ENCODE results near the gene ELF2.
"Not testable (repeated sequence)": the region's sequence is repeated elsewhere in the genome, so short reads cannot be mapped to it uniquely, and the experiment has no call there.

The ELF2 gene

GRCh38 chr4:139024686-139025085 is 152.3 kb downstream of the ELF2 start:
- DNase-seq (ENCODE audit: low read depth, low spot score): no peak

GRCh38 chr4:139022835-139023234 is 154.2 kb downstream of the ELF2 start:
- no peak for DNase-seq (ENCODE audit: low read depth, low spot score)

GRCh38 chr4:139021071-139021470 is 155.9 kb downstream of the ELF2 start:
- DNase-seq (ENCODE audit: low read depth, low spot score): not testable (repeated sequence)

- no peak for DNase-seq (ENCODE audit: low read depth, low spot score)
Observed at GRCh38 chr4:139020384-139020783, 156.6 kb downstream of the ELF2 start.

GRCh38 chr4:139018971-139019758 is 157.9 kb downstream of the ELF2 start:
- no peak for DNase-seq (ENCODE audit: low read depth, low spot score)

GRCh38 chr4:139018501-139018900 is 158.5 kb downstream of the ELF2 start:
- DNase-seq (ENCODE audit: low read depth, low spot score): no peak

GRCh38 chr4:139017861-139018260 is 159.2 kb downstream of the ELF2 start:
- no peak for DNase-seq (ENCODE audit: low read depth, low spot score)

GRCh38 chr4:139015948-139016471 is 161.0 kb downstream of the ELF2 start:
- DNase-seq (ENCODE audit: low read depth, low spot score): peak; percentile 8

GRCh38 chr4:139015269-139015947 is 161.6 kb downstream of the ELF2 start, which contains the start of gene NOCT:
TSS of gene NOCT (plus strand) at chr4:139015781. CDS start at chr4:139015982, 201 bp downstream.
- DNase-seq (ENCODE audit: low read depth, low spot score): peak; percentile 85

GRCh38 chr4:139014371-139015268 is 162.4 kb downstream of the ELF2 start:
- no peak for DNase-seq (ENCODE audit: low read depth, low spot score)

- no peak for DNase-seq (ENCODE audit: low read depth, low spot score)
Observed at GRCh38 chr4:139011225-139011950, 165.6 kb downstream of the ELF2 start.

GRCh38 chr4:139009702-139010101 is 167.3 kb downstream of the ELF2 start:
- DNase-seq (ENCODE audit: low read depth, low spot score): no peak

- DNase-seq (ENCODE audit: low read depth, low spot score): not testable (repeated sequence)
Observed at GRCh38 chr4:139008278-139008677, 168.7 kb downstream of the ELF2 start.

- DNase-seq (ENCODE audit: low read depth, low spot score): no peak
Observed at GRCh38 chr4:139007640-139008039, 169.4 kb downstream of the ELF2 start.

All from activated CD4-positive, CD25-positive, alpha-beta regulatory T cell treated with anti-CD3 and anti-CD28 coated beads, Interleukin-2, amount 50 U/mL, for 16 hours (primary cell).